Type B pancreatic cell (in vitro differentiated cells): ENCODE results near the gene DSCAML1. TPM values are rescaled to one million over a fixed set of nuclear protein-coding genes. Genes with fewer than 3 reads are reported as not detected.
A peak's percentile ranks its signal among the peaks of the same experiment; 100 is the strongest.

Source experiments
- DNase-seq: peaks from one replicate; pipeline ENCODE4 v3.0.0; 2021; ENCODE audit warnings: mixed read lengths; ENCODE audit not compliant: unreplicated experiment; ENCODE audit errors: extremely low spot score
- H3K27ac Mint-ChIP-seq: 2 replicates; pipeline ENCODE4 v1.8.0; 2021; ENCODE audit warnings: mild to moderate bottlenecking, mixed read lengths
- H3K27me3 Mint-ChIP-seq: 2 replicates; pipeline ENCODE4 v1.8.0; 2021; ENCODE audit warnings: mixed read lengths
- H3K36me3 Mint-ChIP-seq: 2 replicates; pipeline ENCODE4 v1.8.0; 2021; ENCODE audit warnings: mixed read lengths
- H3K4me1 Mint-ChIP-seq: one replicate; pipeline ENCODE4 v1.8.0; 2021; ENCODE audit warnings: mixed read lengths; ENCODE audit not compliant: unreplicated experiment
- H3K4me3 Mint-ChIP-seq: 2 replicates; pipeline ENCODE4 v1.8.0; 2021; ENCODE audit warnings: mild to moderate bottlenecking, mixed read lengths
- H3K9me3 Mint-ChIP-seq: 2 replicates; pipeline ENCODE4 v1.8.0; 2021; ENCODE audit warnings: mixed read lengths
- long read RNA-seq: library from polyadenylated mRNA; unstranded; transcript quantifications from one replicate; pipeline ENCODE4 v2.0.0, GENCODE V29; 2020
- total RNA-seq: library from RNA; stranded (reverse); gene quantifications from 2 replicates; pipeline ENCODE4 v1.2.1, GENCODE V29; 2021; ENCODE audit warnings: low replicate concordance
- TF ChIP-seq, protein P1 (sequence below): fragments of 200-600 bp; sonication (generic); conservative IDR thresholded peaks from 2 replicates; pipeline ENCODE4 v1.5.0; 2021; ENCODE audit warnings: antibody characterized with exemption, mild to moderate bottlenecking

DSCAML1 gene, protein sequence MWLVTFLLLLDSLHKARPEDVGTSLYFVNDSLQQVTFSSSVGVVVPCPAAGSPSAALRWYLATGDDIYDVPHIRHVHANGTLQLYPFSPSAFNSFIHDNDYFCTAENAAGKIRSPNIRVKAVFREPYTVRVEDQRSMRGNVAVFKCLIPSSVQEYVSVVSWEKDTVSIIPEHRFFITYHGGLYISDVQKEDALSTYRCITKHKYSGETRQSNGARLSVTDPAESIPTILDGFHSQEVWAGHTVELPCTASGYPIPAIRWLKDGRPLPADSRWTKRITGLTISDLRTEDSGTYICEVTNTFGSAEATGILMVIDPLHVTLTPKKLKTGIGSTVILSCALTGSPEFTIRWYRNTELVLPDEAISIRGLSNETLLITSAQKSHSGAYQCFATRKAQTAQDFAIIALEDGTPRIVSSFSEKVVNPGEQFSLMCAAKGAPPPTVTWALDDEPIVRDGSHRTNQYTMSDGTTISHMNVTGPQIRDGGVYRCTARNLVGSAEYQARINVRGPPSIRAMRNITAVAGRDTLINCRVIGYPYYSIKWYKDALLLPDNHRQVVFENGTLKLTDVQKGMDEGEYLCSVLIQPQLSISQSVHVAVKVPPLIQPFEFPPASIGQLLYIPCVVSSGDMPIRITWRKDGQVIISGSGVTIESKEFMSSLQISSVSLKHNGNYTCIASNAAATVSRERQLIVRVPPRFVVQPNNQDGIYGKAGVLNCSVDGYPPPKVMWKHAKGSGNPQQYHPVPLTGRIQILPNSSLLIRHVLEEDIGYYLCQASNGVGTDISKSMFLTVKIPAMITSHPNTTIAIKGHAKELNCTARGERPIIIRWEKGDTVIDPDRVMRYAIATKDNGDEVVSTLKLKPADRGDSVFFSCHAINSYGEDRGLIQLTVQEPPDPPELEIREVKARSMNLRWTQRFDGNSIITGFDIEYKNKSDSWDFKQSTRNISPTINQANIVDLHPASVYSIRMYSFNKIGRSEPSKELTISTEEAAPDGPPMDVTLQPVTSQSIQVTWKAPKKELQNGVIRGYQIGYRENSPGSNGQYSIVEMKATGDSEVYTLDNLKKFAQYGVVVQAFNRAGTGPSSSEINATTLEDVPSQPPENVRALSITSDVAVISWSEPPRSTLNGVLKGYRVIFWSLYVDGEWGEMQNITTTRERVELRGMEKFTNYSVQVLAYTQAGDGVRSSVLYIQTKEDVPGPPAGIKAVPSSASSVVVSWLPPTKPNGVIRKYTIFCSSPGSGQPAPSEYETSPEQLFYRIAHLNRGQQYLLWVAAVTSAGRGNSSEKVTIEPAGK (N-terminal part only)
- total RNA-seq, result 5.8 and 9.8 TPM in 2 replicates
- long read RNA-seq, partial matches to known transcripts, result 1 of 3 reads
- long read RNA-seq, other reads (novel, unspliced or antisense), result 2 of 3 reads

DNA sequence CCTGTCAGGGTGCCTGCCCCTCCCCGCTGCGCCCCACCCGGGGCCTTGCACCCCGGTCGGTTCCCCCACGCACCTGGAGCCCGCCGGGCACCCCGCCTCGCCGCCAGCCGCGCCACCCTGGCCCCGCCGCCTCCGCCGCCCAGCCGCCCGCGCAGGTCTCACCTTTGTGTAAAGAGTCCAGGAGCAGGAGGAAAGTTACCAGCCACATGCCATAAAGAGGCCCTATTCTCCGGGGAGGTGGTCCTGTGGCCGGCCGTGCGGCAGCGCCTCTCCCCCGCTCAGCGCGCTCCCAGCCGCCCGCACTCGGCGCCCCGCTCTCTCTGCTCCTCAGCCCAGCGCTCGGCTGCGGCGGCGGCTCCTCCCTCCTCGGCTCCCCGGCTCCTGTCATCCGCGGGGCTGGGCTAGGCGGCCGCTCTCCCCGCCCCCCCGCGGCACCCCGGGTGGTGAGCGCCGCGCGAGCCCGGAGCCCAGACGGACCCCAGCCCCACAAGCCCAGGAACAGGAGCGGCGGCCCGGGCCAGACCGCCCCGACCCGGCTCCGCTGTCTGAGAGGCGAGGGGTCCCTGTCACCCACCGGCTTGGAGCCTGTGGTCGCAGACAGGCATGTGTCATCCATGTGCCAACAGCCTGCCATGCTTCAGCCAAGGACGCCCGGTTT lies at the start of gene DSCAML1:
TSS of gene DSCAML1 (minus strand) at position 345 of the 658 bp plus-strand sequence. CDS start at position 208, 137 bp downstream.
- H3K27me3 Mint-ChIP-seq, result peaks cover 84% of the 10 kb centered on the region
- peak within 1 kb of the TSS; percentile 82 for H3K4me3 Mint-ChIP-seq
- TF ChIP-seq, protein P1, sequence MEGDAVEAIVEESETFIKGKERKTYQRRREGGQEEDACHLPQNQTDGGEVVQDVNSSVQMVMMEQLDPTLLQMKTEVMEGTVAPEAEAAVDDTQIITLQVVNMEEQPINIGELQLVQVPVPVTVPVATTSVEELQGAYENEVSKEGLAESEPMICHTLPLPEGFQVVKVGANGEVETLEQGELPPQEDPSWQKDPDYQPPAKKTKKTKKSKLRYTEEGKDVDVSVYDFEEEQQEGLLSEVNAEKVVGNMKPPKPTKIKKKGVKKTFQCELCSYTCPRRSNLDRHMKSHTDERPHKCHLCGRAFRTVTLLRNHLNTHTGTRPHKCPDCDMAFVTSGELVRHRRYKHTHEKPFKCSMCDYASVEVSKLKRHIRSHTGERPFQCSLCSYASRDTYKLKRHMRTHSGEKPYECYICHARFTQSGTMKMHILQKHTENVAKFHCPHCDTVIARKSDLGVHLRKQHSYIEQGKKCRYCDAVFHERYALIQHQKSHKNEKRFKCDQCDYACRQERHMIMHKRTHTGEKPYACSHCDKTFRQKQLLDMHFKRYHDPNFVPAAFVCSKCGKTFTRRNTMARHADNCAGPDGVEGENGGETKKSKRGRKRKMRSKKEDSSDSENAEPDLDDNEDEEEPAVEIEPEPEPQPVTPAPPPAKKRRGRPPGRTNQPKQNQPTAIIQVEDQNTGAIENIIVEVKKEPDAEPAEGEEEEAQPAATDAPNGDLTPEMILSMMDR, result no peak
- H3K36me3 Mint-ChIP-seq, result no peaks in the 10 kb centered on the region
- peaks cover 5% of the 10 kb centered on the region for H3K4me1 Mint-ChIP-seq
- DNase-seq, result no peak
- no peaks in the 10 kb centered on the region for H3K9me3 Mint-ChIP-seq
- no peak within 1 kb of the TSS for H3K27ac Mint-ChIP-seq

DNA sequence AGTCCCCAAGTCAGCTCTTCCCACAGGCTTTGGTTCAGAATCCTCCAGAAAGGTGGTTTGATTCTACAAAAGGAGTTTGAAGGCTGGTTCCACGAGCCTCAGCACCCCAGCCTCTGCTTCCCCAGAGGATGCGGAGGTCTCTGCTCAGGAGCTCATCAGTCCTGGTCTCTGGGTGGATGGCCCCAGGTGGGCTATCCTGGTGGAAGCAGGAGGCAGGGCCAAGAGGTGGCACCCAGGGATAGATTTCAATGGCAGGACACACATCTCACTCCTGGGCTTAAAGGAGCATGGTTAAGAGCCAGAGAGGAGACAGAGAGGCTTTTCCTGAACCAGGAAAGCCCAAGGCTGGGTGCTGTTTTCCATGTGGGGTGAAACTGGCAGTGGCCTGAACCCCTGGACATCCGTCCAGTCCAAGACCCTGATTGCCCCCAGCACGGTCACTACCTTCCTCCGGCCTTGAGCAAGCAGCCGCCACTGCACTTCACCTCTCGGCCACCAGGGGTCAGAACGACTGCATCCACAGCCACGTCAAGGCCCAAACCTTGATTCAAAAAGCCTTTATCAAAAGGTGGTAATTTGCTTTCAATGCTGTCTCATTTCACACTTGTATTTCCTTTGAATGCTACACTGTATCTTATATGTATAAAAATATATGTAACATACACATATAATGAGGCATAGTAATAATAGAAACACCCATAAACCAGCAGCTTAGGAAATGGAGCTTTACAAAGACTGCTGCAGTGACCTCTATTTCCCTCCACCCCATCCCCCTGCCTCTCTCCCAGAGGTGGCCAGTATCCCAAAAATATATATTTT lies 46.9 kb upstream of the DSCAML1 start:
- Mint-ChIP-seq H3K27me3 (no peaks in the 10 kb centered on the region), H3K4me1 (no peaks in the 10 kb centered on the region), H3K27ac (no peak overlapping the region), H3K4me3 (no peak overlapping the region), H3K36me3 (peaks cover 3% of the 10 kb centered on the region), H3K9me3 (peaks cover 4% of the 10 kb centered on the region)
- TF ChIP-seq, protein P1, result peak; percentile 96
- DNase-seq, result peak; percentile 84

DNA sequence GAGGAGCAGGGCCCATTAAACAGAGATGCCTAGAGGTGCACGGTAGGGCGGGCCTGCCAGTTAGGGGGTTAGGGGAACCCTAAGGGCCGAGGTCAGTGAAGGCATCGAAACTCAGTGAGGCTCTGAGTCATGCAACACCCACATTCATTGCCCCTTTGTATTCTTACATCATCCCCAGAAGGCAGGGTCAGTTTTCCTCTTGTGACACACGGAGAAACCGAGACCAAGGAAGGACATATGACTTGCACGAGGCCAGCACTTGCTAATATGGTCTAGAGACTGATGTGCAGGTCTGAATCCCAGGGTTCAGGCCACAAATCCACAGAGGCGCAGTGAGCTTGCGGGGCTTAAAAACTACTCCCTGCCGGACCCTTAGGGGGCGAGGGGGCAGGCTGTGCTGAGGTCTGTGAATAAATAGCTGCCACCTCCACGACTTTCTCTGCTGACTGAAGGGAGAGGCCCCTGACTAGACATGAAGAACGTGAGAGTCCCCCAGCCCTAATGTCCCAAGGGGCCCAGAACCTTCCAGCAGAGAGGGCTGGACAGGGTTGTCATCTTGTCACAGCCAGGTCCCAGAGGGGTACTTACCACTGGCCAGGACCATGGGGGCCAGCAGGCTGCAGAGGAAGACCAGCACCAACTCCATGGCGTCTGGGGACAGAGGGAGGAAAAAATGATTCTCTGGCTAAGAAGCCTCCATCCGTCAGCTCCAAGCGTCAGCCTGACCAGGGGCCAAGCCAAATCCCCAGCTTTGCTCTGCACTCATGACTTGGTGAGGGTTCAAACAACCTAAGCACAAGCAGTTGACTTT lies 45.3 kb upstream of the DSCAML1 start:
- Mint-ChIP-seq H3K4me3 (no peak overlapping the region), H3K27ac (no peak overlapping the region)

DNA sequence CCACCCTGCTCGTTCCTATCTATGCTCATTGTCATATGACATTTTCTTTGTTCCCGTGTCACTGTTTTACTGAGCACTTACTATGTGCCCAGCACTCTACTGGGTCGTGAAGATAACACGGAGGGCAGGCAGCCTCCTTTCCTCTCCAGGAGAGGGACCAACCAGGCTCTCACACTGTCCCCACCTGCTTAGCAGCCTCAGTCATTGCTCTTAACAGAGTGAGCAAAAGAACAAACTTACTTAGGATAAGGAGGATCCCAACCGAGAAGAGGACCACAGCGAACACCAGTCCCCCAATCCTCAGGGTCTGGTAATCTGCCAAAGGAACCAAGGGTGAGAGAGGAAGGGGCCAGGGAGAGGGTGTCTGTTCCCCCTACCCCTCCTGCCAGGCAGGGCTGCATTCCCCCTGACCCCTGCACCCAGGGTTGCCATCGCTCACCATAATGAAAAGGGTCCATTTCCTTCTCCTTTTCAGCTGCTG lies 44.6 kb upstream of the DSCAML1 start:
- peak; percentile 40 for DNase-seq
- H3K27ac Mint-ChIP-seq, result no peak overlapping the region
- no peaks in the 10 kb centered on the region for H3K9me3 Mint-ChIP-seq

More for the DNA sequence above, 45.3 kb upstream of the DSCAML1 start:
- peak; percentile 32 for DNase-seq
- H3K27me3 Mint-ChIP-seq, result peaks cover 14% of the 10 kb centered on the region
- H3K9me3 Mint-ChIP-seq, result peaks cover 4% of the 10 kb centered on the region
- no peaks in the 10 kb centered on the region for H3K4me1 Mint-ChIP-seq
- TF ChIP-seq, protein P1, result no peak
- H3K36me3 Mint-ChIP-seq, result peaks cover 3% of the 10 kb centered on the region

More for the DNA sequence above, 44.6 kb upstream of the DSCAML1 start:
- Mint-ChIP-seq H3K4me1 (no peaks in the 10 kb centered on the region), H3K27me3 (peaks cover 14% of the 10 kb centered on the region), H3K4me3 (no peak overlapping the region), H3K36me3 (no peaks in the 10 kb centered on the region)
- TF ChIP-seq, protein P1, result no peak
